BJ (cell line): ENCODE results near the gene MFRP. TPM values are rescaled to one million over a fixed set of nuclear protein-coding genes. Genes with fewer than 3 reads are reported as not detected.
"Not testable (repeated sequence)": the region's sequence is repeated elsewhere in the genome, so short reads cannot be mapped to it uniquely, and the experiment has no call there.

ENCODE experiments used
- CTCF ChIA-PET: fragments of 350-600 bp; formaldehyde crosslinking; extraction: SDS; loops from one replicate; lab custom pipeline; 2021; ENCODE audit warnings: antibody characterized with exemption, inconsistent platforms; lab: Yijun Ruan, JAX
- POLR2A ChIA-PET: fragments of 300-600 bp; sonication (Branson Sonifier 250); formaldehyde crosslinking; extraction: SDS; loops from one replicate; lab custom pipeline; 2021; ENCODE audit warnings: antibody characterized with exemption; lab: Charles Lee
- DNase-seq: peaks from one replicate; pipeline ENCODE4 v3.0.0-alpha.2; 2011; ENCODE audit warnings: low read depth
- H3K27me3 ChIP-seq: 2 replicates; pipeline ENCODE4 v1.6.0; 2011; ENCODE audit warnings: low read length; ENCODE audit not compliant: control insufficient read depth, insufficient read depth
- H3K36me3 ChIP-seq: 2 replicates; pipeline ENCODE4 v1.5.1; 2011; ENCODE audit warnings: low read length; ENCODE audit not compliant: control insufficient read depth, insufficient read depth
- H3K4me3 ChIP-seq: 2 replicates; pipeline ENCODE4 v1.5.1; 2011; ENCODE audit warnings: low read depth, mild to moderate bottlenecking, control low read depth, low read length
- polyA plus RNA-seq: library from polyadenylated mRNA; depleted of rRNA; stranded (reverse); fragments of >200 nt; gene quantifications from 2 replicates; pipeline ENCODE4 v1.2.3, GENCODE V29; 2011
- TF ChIP-seq, protein P1 (sequence below): IDR thresholded peaks from 2 replicates; pipeline ENCODE4 v1.5.1; 2011; ENCODE audit warnings: low read depth, mild to moderate bottlenecking, control low read depth, inconsistent platforms, low read length, moderate library complexity; ENCODE audit not compliant: insufficient read depth

MFRP gene
- polyA plus RNA-seq, 1 experiment = not detected

DNA sequence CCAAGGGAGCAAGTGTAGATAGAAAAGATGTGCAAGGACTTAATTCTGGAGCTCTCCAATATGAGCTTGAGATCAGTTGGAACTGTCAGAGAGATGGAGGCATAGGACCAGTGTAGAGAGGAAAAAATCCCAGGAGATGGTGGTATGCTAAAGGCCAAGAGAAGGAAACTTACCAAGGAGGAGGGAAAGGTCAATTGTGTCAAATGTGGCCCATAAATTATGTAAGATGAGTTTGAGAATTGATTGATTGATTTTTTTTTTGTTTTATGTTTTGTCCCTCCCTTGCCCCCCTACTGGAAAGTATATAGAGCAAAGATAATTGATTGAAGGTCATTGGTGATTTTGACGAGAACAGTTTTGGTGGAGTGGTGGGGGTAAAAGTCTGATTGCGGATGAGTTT is 37.8 kb upstream of the MFRP start:
- H3K36me3 ChIP-seq = no peaks in the 10 kb centered on the region
- TF ChIP-seq, protein P1, sequence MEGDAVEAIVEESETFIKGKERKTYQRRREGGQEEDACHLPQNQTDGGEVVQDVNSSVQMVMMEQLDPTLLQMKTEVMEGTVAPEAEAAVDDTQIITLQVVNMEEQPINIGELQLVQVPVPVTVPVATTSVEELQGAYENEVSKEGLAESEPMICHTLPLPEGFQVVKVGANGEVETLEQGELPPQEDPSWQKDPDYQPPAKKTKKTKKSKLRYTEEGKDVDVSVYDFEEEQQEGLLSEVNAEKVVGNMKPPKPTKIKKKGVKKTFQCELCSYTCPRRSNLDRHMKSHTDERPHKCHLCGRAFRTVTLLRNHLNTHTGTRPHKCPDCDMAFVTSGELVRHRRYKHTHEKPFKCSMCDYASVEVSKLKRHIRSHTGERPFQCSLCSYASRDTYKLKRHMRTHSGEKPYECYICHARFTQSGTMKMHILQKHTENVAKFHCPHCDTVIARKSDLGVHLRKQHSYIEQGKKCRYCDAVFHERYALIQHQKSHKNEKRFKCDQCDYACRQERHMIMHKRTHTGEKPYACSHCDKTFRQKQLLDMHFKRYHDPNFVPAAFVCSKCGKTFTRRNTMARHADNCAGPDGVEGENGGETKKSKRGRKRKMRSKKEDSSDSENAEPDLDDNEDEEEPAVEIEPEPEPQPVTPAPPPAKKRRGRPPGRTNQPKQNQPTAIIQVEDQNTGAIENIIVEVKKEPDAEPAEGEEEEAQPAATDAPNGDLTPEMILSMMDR = no peak
- ChIA-PET CTCF (interaction anchor here (0.6 to 21.4 kb wide), 7 partner anchors 8 to 278 kb away, joined by 3 to 349 read pairs (median 5); no protein-coding TSS in a partner anchor), POLR2A (no interaction called here)
- DNase-seq = no peak
- peaks cover 7% of the 10 kb centered on the region for H3K27me3 ChIP-seq
- H3K4me3 ChIP-seq = no peak overlapping the region

DNA sequence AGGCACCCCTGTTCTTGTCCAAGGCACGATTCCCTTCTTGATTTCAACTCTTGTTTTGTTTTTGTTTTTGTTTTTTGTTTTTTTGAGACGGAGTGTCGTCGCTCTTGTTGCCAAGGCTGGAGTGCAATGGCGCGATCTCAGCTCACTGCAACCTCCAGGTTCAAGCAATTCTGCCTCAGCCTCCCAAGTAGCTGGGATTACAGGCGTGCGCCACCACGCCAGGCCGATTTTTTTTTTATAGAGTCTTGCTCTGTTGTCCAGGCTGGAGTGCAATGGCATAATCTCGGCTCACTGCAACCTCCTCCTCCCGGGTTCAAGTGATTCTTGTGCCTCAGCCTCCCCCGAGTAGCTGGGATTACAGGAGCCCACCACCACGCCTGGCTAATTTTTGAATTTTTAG is 36.0 kb upstream of the MFRP start:
- POLR2A ChIA-PET, H3K36me3 ChIP-seq, H3K4me3 ChIP-seq, DNase-seq, H3K27me3 ChIP-seq: not testable (repeated sequence)
- CTCF ChIA-PET = interaction anchor here (1.1 to 21.4 kb wide), 14 partner anchors 8 to 100 kb away, joined by 3 to 349 read pairs (median 10); partner anchors contain the start of gene C1QTNF5

DNA sequence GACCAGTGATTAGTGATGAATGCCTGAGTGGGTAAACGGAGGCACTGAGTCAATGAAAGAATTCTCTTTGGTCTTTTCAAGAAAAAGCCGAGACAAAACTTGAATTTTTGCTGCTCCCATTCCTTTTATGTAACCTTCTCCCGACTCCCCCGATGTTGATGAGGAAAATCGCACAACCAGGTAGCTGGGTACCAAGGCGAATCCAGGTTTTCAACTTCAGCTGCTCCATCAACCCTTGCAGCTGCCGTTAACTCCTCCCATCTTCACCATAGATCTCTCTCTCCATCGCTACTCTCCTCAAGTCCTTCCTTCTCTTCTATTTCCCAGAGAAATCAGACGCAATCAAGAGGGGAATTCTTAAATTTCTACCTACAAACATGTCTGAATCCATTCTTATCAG is 35.6 kb upstream of the MFRP start:
- no peak for DNase-seq
- ChIA-PET CTCF (interaction anchor here (0.5 to 21.4 kb wide), 16 partner anchors 7 to 181 kb away, joined by 3 to 349 read pairs (median 8); partner anchors contain the start of gene C1QTNF5), POLR2A (no interaction called here)
- Histone ChIP-seq H3K4me3 (peak overlapping the region; percentile 43), H3K36me3 (no peaks in the 10 kb centered on the region), H3K27me3 (peaks cover 5% of the 10 kb centered on the region; the same call in 1 of the 2 replicates)
- TF ChIP-seq, protein P1 = no peak

DNA sequence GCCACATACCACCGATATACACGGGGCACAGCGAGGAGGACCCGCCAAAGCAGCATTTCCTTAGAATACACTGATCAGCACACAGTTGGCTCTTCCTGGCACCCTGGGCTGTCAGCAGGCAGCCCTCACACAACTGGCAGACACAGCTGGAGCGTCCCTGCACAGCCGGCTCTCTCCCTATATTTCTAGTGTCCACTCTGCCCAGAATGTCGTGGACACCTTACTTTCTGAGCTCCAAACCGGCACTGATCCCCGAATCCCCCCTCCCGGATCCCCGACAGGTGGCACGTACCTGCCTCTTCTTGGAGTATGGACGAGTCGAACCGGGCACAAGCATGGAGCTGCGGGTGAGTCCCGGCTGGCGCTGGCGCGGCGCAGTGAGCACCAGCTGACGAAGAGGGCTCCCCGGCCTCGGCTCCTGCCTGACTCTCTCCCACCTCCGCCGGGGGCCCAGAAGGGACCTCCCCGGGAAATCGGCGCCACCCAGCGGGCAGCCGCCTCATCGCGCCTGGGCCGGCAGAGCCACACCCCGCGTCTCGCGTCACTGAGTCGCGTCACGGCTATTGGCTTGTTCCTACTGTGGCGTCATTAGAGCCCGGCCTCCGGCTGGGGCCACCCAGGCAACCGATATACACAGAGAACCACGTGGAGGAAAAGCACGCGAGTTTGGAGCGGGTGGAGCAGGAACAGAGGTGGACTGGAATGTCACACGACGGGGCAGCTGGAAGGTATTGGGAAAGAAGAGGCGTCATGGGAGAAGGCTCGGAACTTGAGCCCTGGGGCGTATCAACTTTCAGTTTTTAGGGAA is 34.9 kb upstream of the MFRP start, which contains the start of gene USP2:
Gene USP2, minus strand, starts transcription at position 510 of the 808 bp plus-strand sequence. CDS start 8,210 bp downstream, outside the sequence.
- POLR2A ChIA-PET = no interaction called here
- peak within 1 kb of the TSS; percentile 47 for H3K4me3 ChIP-seq
- H3K27me3 ChIP-seq = peaks cover 5% of the 10 kb centered on the region; the same call in 1 of the 2 replicates
- TF ChIP-seq, protein P1 = peak; percentile 89
- DNase-seq = peak; percentile 90
- CTCF ChIA-PET = interaction anchor here (0.5 to 21.4 kb wide), 29 partner anchors 6 to 237 kb away, joined by 3 to 349 read pairs (median 5); partner anchors contain the start of gene THY1
- no peaks in the 10 kb centered on the region for H3K36me3 ChIP-seq

DNA sequence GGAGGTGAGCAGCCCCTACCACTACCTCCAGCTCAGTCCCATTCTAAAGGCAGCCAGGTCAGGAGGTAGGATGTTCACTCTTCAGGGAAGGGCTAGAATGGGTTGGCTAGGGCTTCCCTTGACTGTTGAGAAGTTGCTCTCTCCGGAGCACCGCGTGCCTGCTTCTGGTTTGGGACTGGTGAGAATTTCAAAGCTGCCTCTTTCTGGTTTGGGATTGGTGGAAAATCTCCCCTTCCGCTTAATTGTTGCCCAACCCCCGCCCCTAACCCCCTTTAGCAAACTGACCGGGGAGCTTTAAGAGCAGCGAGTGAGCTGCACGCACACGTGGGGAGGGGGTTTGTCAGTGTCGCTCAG is 34.3 kb upstream of the MFRP start:
- DNase-seq = no peak
- CTCF ChIA-PET = interaction anchor here (0.8 to 21.4 kb wide), 24 partner anchors 9 to 236 kb away, joined by 3 to 349 read pairs (median 5); partner anchors contain the start of gene THY1
- TF ChIP-seq, protein P1 = no peak
- Histone ChIP-seq H3K27me3 (peaks cover 5% of the 10 kb centered on the region; the same call in 1 of the 2 replicates), H3K4me3 (peak overlapping the region; percentile 47), H3K36me3 (no peaks in the 10 kb centered on the region)
- POLR2A ChIA-PET = no interaction called here
